Measurements from ENCODE around the gene SMYD3. TPM values are rescaled to one million over a fixed set of nuclear protein-coding genes. Genes with fewer than 3 reads are reported as not detected.

The SMYD3 gene
- total RNA-seq, 1 donor from 2014 or later: 23.8 TPM

Other genes with a start within 250 kb of the SMYD3 start
- 15.5 and 16.6 TPM in 2 replicates for gene TFB2M, start 59.0 kb upstream of the SMYD3 start, total RNA-seq
- 8.3 and 9.2 TPM in 2 replicates for gene CNST, start 59.2 kb upstream of the SMYD3 start, total RNA-seq
- 40.8 and 42.1 TPM in 2 replicates for gene SCCPDH, start 217.1 kb upstream of the SMYD3 start, total RNA-seq